BJ (cell line): ENCODE data around the gene LCNL1. TPM values are rescaled to one million over a fixed set of nuclear protein-coding genes. Genes with fewer than 3 reads are reported as not detected.

Experiments used
- CTCF ChIA-PET: fragments of 350-600 bp; formaldehyde crosslinking; extraction: SDS; loops from one replicate; lab custom pipeline; 2021; ENCODE audit warnings: antibody characterized with exemption, inconsistent platforms; lab: Yijun Ruan, JAX
- POLR2A ChIA-PET: fragments of 300-600 bp; sonication (Branson Sonifier 250); formaldehyde crosslinking; extraction: SDS; loops from one replicate; lab custom pipeline; 2021; ENCODE audit warnings: antibody characterized with exemption; lab: Charles Lee
- DNase-seq: peaks from one replicate; pipeline ENCODE4 v3.0.0-alpha.2; 2011; ENCODE audit warnings: low read depth
- H3K27me3 ChIP-seq: 2 replicates; pipeline ENCODE4 v1.6.0; 2011; ENCODE audit warnings: low read length; ENCODE audit not compliant: control insufficient read depth, insufficient read depth
- H3K36me3 ChIP-seq: 2 replicates; pipeline ENCODE4 v1.5.1; 2011; ENCODE audit warnings: low read length; ENCODE audit not compliant: control insufficient read depth, insufficient read depth
- H3K4me3 ChIP-seq: 2 replicates; pipeline ENCODE4 v1.5.1; 2011; ENCODE audit warnings: low read depth, mild to moderate bottlenecking, control low read depth, low read length
- polyA plus RNA-seq: library from polyadenylated mRNA; depleted of rRNA; stranded (reverse); fragments of >200 nt; gene quantifications from 2 replicates; pipeline ENCODE4 v1.2.3, GENCODE V29; 2011
- TF ChIP-seq, protein P1 (sequence below): IDR thresholded peaks from 2 replicates; pipeline ENCODE4 v1.5.1; 2011; ENCODE audit warnings: low read depth, mild to moderate bottlenecking, control low read depth, inconsistent platforms, low read length, moderate library complexity; ENCODE audit not compliant: insufficient read depth

The LCNL1 gene
- polyA plus RNA-seq, 1 experiment = 0.01 TPM

DNA sequence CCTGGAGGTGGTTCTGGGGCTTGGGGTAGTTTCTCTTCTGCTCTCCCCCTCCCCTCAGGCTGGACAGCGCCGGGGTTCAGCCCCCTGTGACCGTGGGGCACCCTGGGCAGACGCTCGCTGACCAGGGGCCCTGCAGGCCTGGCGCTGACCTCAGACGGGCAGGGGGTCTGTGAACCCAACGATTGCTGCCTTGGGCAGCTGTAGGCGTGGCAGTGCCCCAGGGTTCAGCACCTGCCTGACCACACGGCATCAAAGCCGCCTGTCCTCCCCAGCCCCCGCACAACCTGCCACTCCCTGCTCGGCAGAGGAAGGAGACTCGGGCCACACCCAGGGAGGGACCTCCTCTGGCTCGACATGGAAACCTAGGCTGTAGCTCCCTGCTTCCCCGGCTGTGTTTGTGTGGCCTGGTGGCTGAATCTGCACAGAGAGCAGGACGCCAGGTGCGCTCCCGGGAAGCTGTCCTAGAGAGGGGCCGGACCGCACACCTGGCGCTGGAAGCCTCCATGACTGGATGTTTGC is 18.6 kb upstream of the LCNL1 start:
- no peak for DNase-seq
- ChIA-PET CTCF (interaction anchor here (1.3 kb wide), 1 partner anchor 16 kb away, joined by 4 read pairs; no protein-coding TSS in a partner anchor), POLR2A (no interaction called here)
- Histone ChIP-seq H3K27me3 (no peaks in the 10 kb centered on the region; the same call in 1 of the 2 replicates), H3K4me3 (no peak overlapping the region), H3K36me3 (no peaks in the 10 kb centered on the region)
- TF ChIP-seq, protein P1, sequence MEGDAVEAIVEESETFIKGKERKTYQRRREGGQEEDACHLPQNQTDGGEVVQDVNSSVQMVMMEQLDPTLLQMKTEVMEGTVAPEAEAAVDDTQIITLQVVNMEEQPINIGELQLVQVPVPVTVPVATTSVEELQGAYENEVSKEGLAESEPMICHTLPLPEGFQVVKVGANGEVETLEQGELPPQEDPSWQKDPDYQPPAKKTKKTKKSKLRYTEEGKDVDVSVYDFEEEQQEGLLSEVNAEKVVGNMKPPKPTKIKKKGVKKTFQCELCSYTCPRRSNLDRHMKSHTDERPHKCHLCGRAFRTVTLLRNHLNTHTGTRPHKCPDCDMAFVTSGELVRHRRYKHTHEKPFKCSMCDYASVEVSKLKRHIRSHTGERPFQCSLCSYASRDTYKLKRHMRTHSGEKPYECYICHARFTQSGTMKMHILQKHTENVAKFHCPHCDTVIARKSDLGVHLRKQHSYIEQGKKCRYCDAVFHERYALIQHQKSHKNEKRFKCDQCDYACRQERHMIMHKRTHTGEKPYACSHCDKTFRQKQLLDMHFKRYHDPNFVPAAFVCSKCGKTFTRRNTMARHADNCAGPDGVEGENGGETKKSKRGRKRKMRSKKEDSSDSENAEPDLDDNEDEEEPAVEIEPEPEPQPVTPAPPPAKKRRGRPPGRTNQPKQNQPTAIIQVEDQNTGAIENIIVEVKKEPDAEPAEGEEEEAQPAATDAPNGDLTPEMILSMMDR = no peak

DNA sequence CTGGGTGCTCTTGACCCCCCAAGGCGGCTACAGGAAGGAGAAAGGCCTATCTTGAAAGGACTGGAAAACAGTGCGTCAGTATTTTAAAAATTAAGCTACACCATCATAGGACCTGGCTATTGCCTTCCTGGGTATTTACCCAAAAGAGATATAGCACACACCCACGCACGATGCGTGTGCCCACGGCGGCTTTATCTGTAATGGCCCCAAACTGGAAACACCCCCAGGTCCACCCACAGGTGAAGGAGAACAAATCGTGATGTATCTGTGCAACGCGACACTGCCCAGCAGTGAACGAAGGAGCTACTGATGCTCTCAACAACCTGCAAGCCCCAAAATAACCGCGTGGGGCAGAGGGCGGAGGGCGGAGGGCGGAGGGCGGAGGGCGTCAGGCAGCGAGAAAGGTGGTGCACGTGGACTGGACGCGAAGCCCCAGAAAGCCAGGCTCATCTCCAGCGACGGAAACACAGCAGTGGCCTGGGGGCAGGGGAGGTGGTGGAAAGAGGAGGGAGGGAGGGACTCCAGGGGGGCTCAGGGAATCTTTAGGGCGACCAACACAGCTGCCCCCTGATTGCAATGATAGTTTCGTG is 17.9 kb upstream of the LCNL1 start:
- TF ChIP-seq, protein P1 = no peak
- Histone ChIP-seq H3K27me3 (no peaks in the 10 kb centered on the region; the same call in 1 of the 2 replicates), H3K4me3 (no peak overlapping the region), H3K36me3 (no peaks in the 10 kb centered on the region)
- POLR2A ChIA-PET = no interaction called here
- CTCF ChIA-PET = interaction anchor here (0.7 to 1.3 kb wide), 3 partner anchors 17 to 64 kb away, joined by 3 to 5 read pairs (median 4); no protein-coding TSS in a partner anchor
- DNase-seq = no peak

DNA sequence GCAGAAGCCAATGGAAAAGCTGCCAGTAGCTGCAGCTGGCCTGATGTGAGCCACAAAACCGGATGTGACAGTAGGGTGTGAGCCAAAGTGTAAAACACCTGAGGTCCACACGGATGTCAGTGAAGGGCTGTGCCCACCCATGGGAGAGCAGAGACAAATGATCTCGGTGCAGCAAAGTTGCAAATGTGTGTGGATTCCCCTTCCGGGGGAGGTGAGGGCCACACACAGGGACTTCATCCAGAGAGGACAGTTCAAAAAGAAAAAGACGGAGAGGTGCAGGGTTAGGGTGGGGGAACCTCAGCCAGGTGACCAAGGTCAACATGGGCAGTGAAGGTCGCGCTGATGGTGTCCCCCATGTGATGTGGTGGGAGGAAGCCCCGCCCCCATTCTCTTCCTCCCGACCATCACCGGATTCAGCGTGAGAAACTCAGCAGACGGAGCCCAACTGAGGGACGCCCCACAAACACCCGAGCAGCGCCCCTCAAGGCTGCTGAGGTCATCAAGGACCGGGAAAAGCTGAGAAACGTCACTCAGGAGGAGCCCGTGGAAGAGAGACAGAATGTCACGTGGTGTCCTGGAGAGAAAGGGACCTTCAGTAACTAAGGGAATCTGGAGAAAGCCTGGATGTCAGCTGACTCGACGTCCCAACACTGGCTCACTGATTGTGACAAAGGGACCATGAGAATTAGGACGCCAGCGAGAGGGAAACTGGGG is 16.9 kb upstream of the LCNL1 start:
- no peaks in the 10 kb centered on the region; the same call in 1 of the 2 replicates for H3K27me3 ChIP-seq
- CTCF ChIA-PET = interaction anchor here (0.7 to 1.2 kb wide), 3 partner anchors 38 to 64 kb away, joined by 3 to 5 read pairs (median 3); no protein-coding TSS in a partner anchor
- no peaks in the 10 kb centered on the region for H3K36me3 ChIP-seq
- TF ChIP-seq, protein P1 = no peak
- no peak overlapping the region for H3K4me3 ChIP-seq
- POLR2A ChIA-PET = interaction anchor here (0.6 kb wide), 1 partner anchor 118 kb away, joined by 4 read pairs; no protein-coding TSS in a partner anchor
- DNase-seq = no peak

DNA sequence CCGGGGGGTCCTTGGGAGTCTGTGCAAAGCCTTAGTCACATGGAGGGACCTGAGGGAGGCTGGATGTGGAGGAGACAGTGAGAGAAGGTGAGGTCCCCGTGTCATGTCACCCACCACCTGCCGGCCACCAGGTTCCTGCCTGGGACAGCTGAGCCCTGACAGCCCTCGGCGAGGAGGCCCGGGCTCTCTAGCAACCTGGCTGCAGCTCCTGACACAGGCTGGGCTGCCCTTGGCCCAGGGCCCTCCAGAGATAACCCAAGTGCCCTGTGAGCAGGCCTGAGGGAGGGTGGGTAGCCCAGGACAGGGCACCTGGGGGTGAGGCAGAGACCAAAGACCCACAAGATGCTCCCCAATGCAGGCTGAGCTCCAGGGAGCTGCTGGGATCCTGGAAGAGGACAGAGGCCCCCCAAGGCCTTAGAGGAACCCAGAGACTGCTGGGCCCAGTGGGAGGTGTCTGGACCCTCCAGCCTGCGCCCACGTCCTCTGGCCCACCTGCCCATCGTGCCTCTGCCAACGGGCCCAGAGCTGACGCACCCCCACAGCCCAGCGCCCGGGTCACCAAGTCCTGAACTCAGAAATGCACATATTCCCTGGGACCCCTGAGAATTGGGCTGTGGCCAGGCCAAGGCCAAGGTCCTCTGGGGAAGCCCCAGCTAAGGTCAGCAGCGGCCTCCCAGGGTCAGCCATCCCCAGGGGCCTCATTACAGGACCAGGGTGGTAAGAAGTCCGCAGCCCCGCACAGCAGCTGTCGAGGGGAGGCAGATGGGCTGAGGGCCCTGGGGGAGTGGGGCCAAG is 14.3 kb upstream of the LCNL1 start:
- TF ChIP-seq, protein P1 = no peak
- no peaks in the 10 kb centered on the region; the same call in 1 of the 2 replicates for H3K27me3 ChIP-seq
- DNase-seq = no peak
- H3K36me3 ChIP-seq = no peaks in the 10 kb centered on the region
- CTCF ChIA-PET = interaction anchor here (0.7 to 1.8 kb wide), 3 partner anchors 21 to 67 kb away, joined by 3 to 6 read pairs (median 3); partner anchors contain the start of gene ABCA2
- no peak overlapping the region for H3K4me3 ChIP-seq
- POLR2A ChIA-PET = no interaction called here
